DND-41 (cell line): Measurements from ENCODE around the gene GIMD1.

Experiments used
- ATAC-seq: fragments of 200-7000 bp; cut with Tn5 transposase; 3 replicates; pipeline ENCODE4 v1.9.1; 2021; ENCODE audit warnings: low read depth; ENCODE audit not compliant: insufficient read depth
- DNase-seq: peaks from one replicate; pipeline ENCODE4 v3.0.0-alpha.2; 2020
- H2AFZ ChIP-seq: 2 replicates; pipeline ENCODE4 v1.6.0; 2012; ENCODE audit warnings: low read depth, low read length
- H3K27ac ChIP-seq: 2 replicates; pipeline ENCODE4 v1.5.1; 2012; ENCODE audit warnings: low read length, inconsistent platforms
- H3K27me3 ChIP-seq: fragments of 200-600 bp; sonication (generic); 2 replicates; pipeline ENCODE4 v1.6.0; 2012; ENCODE audit warnings: low read length, mild to moderate bottlenecking, inconsistent platforms; ENCODE audit not compliant: insufficient read depth, poor library complexity
- H3K36me3 ChIP-seq: 2 replicates; pipeline ENCODE4 v1.5.1; 2012; ENCODE audit warnings: low read length, inconsistent platforms; ENCODE audit not compliant: insufficient read depth
- H3K4me1 ChIP-seq: 2 replicates; pipeline ENCODE4 v1.5.1; 2012; ENCODE audit warnings: mild to moderate bottlenecking, low read length; ENCODE audit not compliant: insufficient read depth
- H3K4me2 ChIP-seq: 2 replicates; pipeline ENCODE4 v1.6.0; 2012; ENCODE audit warnings: mild to moderate bottlenecking, moderate library complexity, low read length, inconsistent platforms; ENCODE audit not compliant: insufficient read depth
- H3K4me3 ChIP-seq, 2 experiments: fragments of 200-600 bp in 1 of 2; shearing (Covaris generic) in 1 of 2; 2 replicates each; pipeline ENCODE4 v1.5.1; 2012 to 2016; ENCODE audit warnings: inconsistent platforms in 2 of 2, low read length in 2 of 2, mild to moderate bottlenecking in 2 of 2, low read depth in 1 of 2, moderate library complexity in 1 of 2
- H3K79me2 ChIP-seq: 2 replicates; pipeline ENCODE4 v1.6.0; 2012; ENCODE audit warnings: low read length, inconsistent platforms; ENCODE audit not compliant: insufficient read depth
- H3K9ac ChIP-seq: 2 replicates; pipeline ENCODE4 v1.6.0; 2012; ENCODE audit warnings: low read depth, mild to moderate bottlenecking, inconsistent platforms, low read length, moderate library complexity
- H3K9me3 ChIP-seq: 2 replicates; pipeline ENCODE4 v1.5.1; 2012; ENCODE audit warnings: low read length, moderate library complexity, mild to moderate bottlenecking, inconsistent platforms; ENCODE audit not compliant: insufficient read depth, severe bottlenecking
- H4K20me1 ChIP-seq: 2 replicates; pipeline ENCODE4 v1.6.0; 2012; ENCODE audit warnings: low read length; ENCODE audit not compliant: insufficient read depth
- EZH2 ChIP-seq: IDR thresholded peaks from 3 replicates; pipeline ENCODE4 v1.6.1; 2012; ENCODE audit warnings: borderline replicate concordance, low read depth, mild to moderate bottlenecking, moderate library complexity, low read length, inconsistent platforms; ENCODE audit not compliant: severe bottlenecking
- TF ChIP-seq, protein P1 (sequence below): IDR thresholded peaks from 2 replicates; pipeline ENCODE4 v1.5.1; 2012; ENCODE audit warnings: borderline replicate concordance, low read length, moderate library complexity, mild to moderate bottlenecking; ENCODE audit not compliant: poor library complexity, severe bottlenecking; ENCODE audit errors: extremely low read depth

Gene GIMD1

GRCh38 chr4:106343865-106344646 lies 24.5 kb downstream of the GIMD1 start:
- H3K4me1 ChIP-seq = no peaks in the 10 kb centered on the region
- H2AFZ ChIP-seq = no peak overlapping the region
- no peak overlapping the region for H3K4me2 ChIP-seq
- no peak for DNase-seq
- no peak overlapping the region for H3K4me3 ChIP-seq
- ATAC-seq = no peak
- no peaks in the 10 kb centered on the region for H3K27me3 ChIP-seq
- TF ChIP-seq, protein P1, sequence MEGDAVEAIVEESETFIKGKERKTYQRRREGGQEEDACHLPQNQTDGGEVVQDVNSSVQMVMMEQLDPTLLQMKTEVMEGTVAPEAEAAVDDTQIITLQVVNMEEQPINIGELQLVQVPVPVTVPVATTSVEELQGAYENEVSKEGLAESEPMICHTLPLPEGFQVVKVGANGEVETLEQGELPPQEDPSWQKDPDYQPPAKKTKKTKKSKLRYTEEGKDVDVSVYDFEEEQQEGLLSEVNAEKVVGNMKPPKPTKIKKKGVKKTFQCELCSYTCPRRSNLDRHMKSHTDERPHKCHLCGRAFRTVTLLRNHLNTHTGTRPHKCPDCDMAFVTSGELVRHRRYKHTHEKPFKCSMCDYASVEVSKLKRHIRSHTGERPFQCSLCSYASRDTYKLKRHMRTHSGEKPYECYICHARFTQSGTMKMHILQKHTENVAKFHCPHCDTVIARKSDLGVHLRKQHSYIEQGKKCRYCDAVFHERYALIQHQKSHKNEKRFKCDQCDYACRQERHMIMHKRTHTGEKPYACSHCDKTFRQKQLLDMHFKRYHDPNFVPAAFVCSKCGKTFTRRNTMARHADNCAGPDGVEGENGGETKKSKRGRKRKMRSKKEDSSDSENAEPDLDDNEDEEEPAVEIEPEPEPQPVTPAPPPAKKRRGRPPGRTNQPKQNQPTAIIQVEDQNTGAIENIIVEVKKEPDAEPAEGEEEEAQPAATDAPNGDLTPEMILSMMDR = no peak
- no peak for TF ChIP-seq EZH2
- peaks cover 58% of the 10 kb centered on the region for H3K36me3 ChIP-seq
- H3K79me2 ChIP-seq = peaks cover 39% of the 10 kb centered on the region
- peaks cover 6% of the 10 kb centered on the region; the same call in 1 of the 2 replicates for H4K20me1 ChIP-seq
- no peaks in the 10 kb centered on the region for H3K9me3 ChIP-seq
- H3K9ac ChIP-seq = no peak overlapping the region
- no peak overlapping the region for H3K27ac ChIP-seq

- no peak overlapping the region for H2AFZ ChIP-seq
- TF ChIP-seq, protein P1 = no peak
- no peak for TF ChIP-seq EZH2
- peaks cover 6% of the 10 kb centered on the region; the same call in 1 of the 2 replicates for H4K20me1 ChIP-seq
- no peak overlapping the region for H3K9ac ChIP-seq
- H3K9me3 ChIP-seq = no peaks in the 10 kb centered on the region
- no peak overlapping the region for H3K4me2 ChIP-seq
- H3K27ac ChIP-seq = no peak overlapping the region
- H3K79me2 ChIP-seq = peaks cover 39% of the 10 kb centered on the region
- no peak for ATAC-seq
- no peak overlapping the region for H3K4me3 ChIP-seq
- no peak for DNase-seq
- peaks cover 66% of the 10 kb centered on the region for H3K36me3 ChIP-seq
- no peaks in the 10 kb centered on the region for H3K4me1 ChIP-seq
- no peaks in the 10 kb centered on the region for H3K27me3 ChIP-seq
These were observed 27.8 kb downstream of the GIMD1 start for GRCh38 chr4:106340774-106341173.

GRCh38 chr4:106339431-106339830 lies 29.1 kb downstream of the GIMD1 start:
- Histone ChIP-seq H3K9ac (no peak overlapping the region), H3K4me3 (no peak overlapping the region), H3K36me3 (peaks cover 70% of the 10 kb centered on the region), H3K4me1 (no peaks in the 10 kb centered on the region), H4K20me1 (peaks cover 6% of the 10 kb centered on the region; the same call in 1 of the 2 replicates), H2AFZ (no peak overlapping the region), H3K27ac (no peak overlapping the region), H3K9me3 (no peaks in the 10 kb centered on the region), H3K79me2 (peaks cover 37% of the 10 kb centered on the region), H3K4me2 (no peak overlapping the region), H3K27me3 (no peaks in the 10 kb centered on the region)
- DNase-seq = no peak
- no peak for TF ChIP-seq EZH2
- TF ChIP-seq, protein P1 = no peak
- ATAC-seq = no peak
